NCI-H1930 (cell line): ENCODE results near the gene TM4SF20.
"Not testable (repeated sequence)": the region's sequence is repeated elsewhere in the genome, so short reads cannot be mapped to it uniquely, and the experiment has no call there.

Source experiments
- DNase-seq, 2 experiments: peaks; one replicate each; lab custom pipeline; 2025; lab: John Stamatoyannopoulos, UW

The TM4SF20 gene

GRCh38 chr2:227366769-227367426, 12.2 kb downstream of the TM4SF20 start:
- no peak for DNase-seq

- no peak for DNase-seq
Measured at GRCh38 chr2:227365833-227366232, 13.3 kb downstream of the TM4SF20 start.

- DNase-seq = not testable (repeated sequence)
Measured at GRCh38 chr2:227364585-227365263, 14.4 kb downstream of the TM4SF20 start.

GRCh38 chr2:227363756-227364155, 15.3 kb downstream of the TM4SF20 start:
- DNase-seq = no peak

GRCh38 chr2:227360351-227360750, 18.8 kb downstream of the TM4SF20 start:
- no peak for DNase-seq

- DNase-seq = no peak
Measured at GRCh38 chr2:227351639-227352038, 27.5 kb downstream of the TM4SF20 start.

- DNase-seq = no peak
Measured at GRCh38 chr2:227349989-227350612, 29.0 kb downstream of the TM4SF20 start.

- DNase-seq = no peak
Measured at GRCh38 chr2:227348324-227348723, 30.8 kb downstream of the TM4SF20 start.

GRCh38 chr2:227347117-227347516, 32.0 kb downstream of the TM4SF20 start:
- DNase-seq = no peak

GRCh38 chr2:227344231-227344630, 34.9 kb downstream of the TM4SF20 start:
- no peak for DNase-seq

- no peak for DNase-seq
Measured at GRCh38 chr2:227341553-227341952, 37.6 kb downstream of the TM4SF20 start.

GRCh38 chr2:227340106-227340505, 39.0 kb downstream of the TM4SF20 start:
- DNase-seq = no peak

- DNase-seq = no peak
Measured at GRCh38 chr2:227339098-227339599, 40.0 kb downstream of the TM4SF20 start.

- DNase-seq = no peak
Measured at GRCh38 chr2:227337442-227337841, 41.7 kb downstream of the TM4SF20 start.

GRCh38 chr2:227335713-227336112, 43.4 kb downstream of the TM4SF20 start:
- DNase-seq = no peak

GRCh38 chr2:227326783-227327182, 52.3 kb downstream of the TM4SF20 start:
- no peak for DNase-seq

- no peak for DNase-seq
Measured at GRCh38 chr2:227325839-227326195, 53.3 kb downstream of the TM4SF20 start.

GRCh38 chr2:227324995-227325838, 53.9 kb downstream of the TM4SF20 start, which contains the start of gene MFF:
MFF (plus strand) TSS chr2:227325251; CDS start chr2:227330666, 5,415 bp downstream.
- DNase-seq = peak; percentile 71 to 90

- DNase-seq = no peak
Measured at GRCh38 chr2:227324642-227324994, 54.5 kb downstream of the TM4SF20 start.

GRCh38 chr2:227323818-227324217, 55.3 kb downstream of the TM4SF20 start:
- DNase-seq = no peak

- DNase-seq = no peak
Measured at GRCh38 chr2:227322530-227323205, 56.4 kb downstream of the TM4SF20 start.
